GM19395 (cell line): ENCODE data around the gene CENPH.
A peak's percentile ranks its signal among the peaks of the same experiment; 100 is the strongest.
"Not testable (repeated sequence)": the region's sequence is repeated elsewhere in the genome, so short reads cannot be mapped to it uniquely, and the experiment has no call there.

Source experiments
- ATAC-seq: cut with Tn5 transposase; IDR thresholded peaks from one replicate; pipeline ENCODE4 v1.9.1; 2021; ENCODE audit warnings: mild to moderate bottlenecking, moderate library complexity; ENCODE audit not compliant: unreplicated experiment

Gene CENPH, protein sequence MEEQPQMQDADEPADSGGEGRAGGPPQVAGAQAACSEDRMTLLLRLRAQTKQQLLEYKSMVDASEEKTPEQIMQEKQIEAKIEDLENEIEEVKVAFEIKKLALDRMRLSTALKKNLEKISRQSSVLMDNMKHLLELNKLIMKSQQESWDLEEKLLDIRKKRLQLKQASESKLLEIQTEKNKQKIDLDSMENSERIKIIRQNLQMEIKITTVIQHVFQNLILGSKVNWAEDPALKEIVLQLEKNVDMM

DNA sequence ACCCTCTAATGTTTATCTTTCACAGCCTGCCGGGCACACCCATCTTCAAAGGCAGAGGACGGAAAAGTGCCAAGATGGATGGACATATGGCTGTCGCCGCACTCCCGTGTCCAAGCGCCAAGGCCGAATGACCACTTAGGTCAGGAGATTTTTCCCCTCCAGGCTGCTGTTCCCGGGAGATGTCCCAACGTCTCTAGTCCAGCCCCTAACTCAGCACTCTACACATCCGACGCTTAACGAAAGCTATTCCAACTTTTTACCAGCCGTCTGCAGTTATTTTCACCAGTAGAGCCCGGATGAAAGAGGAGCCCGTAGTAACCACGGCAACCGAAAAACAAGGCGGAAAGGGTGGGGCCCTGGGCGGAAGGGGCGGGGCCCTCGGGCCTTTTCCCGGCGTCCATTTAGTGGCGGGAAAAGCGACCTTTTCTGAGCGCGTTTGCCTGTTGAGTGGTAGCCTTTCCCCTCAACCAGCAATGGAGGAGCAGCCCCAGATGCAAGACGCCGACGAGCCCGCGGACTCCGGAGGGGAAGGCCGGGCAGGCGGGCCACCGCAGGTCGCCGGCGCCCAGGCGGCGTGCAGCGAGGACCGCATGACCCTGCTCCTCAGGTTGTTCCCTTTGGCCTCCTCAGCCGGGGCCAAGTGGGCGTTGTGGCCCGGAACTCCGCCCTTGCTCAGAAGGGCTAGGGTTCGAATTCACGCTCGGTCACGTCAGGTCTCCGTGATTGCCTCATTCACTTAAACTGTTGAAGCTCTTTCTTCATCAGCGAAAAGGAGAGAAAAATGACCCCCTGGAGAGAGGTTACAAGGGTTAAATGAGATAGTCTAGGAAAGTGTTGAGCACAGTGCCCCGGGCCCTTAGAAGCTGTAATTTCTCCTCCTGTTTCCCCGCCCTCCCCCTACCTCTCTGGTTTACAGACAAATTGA is at the start of gene CENPH:
CENPH (plus strand) TSS at position 422 of the 925 bp plus-strand sequence; CDS start at position 474, 52 bp downstream.
- peak; percentile 96 for ATAC-seq

DNA sequence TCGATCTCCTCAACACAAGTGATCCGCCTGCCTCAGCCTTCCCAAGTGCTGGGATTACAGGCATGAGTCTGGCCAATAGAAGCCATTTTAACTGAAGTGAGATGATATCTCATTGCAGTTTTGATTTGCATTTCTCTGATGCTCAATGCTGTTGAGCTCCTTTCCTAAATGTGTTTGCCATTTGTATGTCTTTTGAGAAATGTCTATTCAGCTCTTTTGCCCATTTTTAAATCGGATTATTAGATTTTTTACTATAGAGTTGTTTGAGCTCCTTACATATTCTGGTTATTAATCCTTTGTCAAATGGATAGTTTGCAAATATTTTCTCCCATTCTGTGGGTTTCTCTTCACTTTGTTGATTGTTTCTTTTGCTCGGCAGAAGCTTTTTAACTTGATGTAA is 49.1 kb upstream of the CENPH start:
- ATAC-seq = not testable (repeated sequence)

DNA sequence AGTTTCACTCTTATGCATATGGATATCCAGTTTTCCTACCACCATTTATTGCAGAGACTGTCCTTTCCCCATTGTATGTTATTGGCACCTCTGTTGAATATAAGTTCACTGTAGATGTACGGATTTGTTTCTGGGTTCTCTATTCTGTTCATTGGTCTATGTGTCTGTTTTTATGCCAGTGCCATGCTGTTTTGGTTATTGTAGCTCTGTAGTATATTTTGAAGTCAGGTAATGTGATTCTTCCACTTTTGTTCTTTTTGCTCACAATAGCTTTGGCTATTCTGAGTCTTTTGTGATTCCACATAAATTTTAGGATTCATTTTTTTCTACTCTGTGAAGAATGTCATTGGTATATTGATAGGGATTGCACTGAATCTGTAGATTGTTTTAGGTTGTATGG is 48.6 kb upstream of the CENPH start:
- ATAC-seq = no peak

DNA sequence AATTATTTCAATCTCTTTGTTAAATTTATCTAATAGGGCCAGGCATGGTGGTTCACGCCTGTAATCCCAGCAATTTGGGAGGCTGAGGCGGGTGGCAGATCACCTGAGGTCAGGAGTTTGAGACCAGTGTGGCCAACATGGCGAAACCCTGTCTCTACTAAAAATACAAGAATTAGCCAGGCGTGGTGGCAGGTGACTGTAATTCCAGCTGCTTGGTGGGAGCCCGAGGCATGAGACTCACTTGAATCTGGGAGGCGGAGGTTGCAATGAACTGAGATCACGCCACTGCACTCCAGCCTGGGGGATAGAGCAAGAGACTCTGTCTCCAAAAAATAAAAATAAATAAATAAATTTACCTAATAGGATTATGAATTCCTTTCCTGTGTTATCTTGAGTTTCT is 40.8 kb upstream of the CENPH start:
- ATAC-seq = not testable (repeated sequence)

DNA sequence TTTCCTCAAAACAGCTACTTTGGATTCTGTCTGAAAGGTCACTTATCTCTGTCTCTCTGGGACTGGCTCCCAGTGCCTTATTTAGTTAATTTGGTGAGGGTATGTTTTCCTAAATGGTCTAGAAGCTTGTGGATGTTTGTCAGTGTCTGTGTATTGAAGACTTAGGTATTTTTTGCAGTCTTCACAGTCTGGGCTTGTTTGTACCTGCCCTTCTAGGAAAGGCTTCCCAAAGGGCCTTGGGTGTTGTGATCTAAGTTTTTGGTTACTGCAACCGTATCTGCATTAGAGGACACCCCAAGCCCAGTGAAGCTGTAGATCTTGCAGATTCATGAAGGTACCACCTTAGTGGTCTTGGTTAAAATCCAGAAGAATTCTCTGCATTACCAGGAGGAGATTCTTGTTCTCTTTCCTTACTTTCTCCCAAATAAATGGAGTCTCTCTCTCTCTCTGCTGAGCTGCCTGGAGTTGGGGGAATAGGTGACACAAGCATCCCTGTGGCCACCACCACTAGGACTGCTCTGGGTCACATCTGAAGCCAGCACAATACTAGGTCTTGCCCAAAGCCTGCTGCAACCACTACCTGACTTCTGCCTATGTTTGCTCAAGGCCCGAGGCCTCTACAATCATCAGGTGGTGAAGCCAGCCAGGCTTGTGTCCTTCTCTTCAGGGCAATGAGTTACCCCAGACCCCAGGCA is 40.3 kb upstream of the CENPH start:
- ATAC-seq = no peak

DNA sequence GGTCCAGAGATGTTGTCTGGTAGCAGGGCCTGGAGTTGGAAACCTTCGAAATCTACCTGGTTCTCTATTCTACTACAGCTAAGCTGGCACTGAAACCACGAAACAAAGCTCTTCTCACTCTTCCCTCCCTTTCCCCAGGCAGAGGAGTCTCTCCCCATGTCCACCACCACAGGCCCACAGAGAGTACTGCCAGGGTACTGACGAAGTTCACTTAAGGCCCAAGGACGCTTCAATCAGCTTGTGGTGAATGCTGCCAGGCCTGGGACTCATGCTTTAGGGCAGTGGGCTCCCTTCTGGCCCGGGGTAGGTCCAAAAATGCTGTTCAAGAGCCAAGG is 39.7 kb upstream of the CENPH start:
- no peak for ATAC-seq

DNA sequence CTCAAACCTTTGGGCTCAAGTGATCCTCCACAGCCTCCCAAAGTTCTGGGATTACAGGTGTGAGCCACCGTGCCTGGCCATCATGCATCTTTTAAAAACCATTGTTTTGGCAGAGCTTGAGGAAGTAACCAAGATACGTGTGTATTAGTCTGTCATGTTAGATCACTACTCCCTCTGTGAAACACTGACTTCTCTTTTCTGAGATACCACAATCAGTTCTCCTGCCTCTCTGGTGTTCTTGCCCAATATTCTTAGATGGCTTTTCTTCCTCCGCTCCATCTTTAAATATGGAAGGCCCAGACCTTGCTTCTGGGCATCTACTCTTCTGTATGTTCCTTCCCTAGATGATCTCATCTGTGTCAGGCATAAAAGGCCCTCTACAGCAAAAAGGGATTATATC is 36.7 kb upstream of the CENPH start:
- no peak for ATAC-seq

DNA sequence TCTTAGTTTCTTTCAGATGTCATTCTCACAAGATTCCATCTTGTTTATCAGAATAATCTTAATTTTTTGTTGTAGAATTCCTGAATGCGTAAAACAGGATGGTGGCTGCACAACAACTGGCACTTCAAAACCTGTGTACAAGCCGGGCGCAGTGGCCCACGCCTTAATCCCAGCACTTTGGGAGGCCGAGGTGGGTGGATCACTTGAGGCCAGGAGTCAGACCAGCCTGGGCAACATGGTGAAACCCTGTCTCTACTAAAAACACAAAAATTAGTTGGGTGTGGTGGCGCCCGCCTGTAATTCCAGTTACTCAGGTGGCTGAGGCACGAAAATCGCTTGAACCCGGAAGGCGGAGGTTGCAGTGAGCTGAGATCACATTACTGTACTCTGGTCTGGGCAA is 32.9 kb upstream of the CENPH start:
- no peak for ATAC-seq

DNA sequence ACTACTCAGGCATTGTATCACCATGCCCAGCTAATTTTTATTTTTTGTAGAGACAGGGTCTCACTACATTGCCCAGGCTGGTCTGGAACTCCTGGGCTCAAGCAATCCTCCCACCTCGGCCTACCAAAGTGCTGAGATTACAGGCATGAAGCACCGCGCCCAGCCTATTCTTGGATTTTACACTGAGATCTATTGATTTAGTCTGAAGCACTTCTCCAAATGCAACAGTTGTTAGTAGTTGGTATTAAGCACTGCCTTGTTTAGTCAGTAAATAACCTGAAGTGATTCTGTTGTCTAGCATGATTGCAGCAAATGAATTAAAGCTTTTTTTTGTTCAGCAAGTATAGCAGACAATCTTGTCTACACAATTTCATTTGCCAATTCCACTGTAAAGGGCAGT is 31.3 kb upstream of the CENPH start:
- no peak for ATAC-seq

DNA sequence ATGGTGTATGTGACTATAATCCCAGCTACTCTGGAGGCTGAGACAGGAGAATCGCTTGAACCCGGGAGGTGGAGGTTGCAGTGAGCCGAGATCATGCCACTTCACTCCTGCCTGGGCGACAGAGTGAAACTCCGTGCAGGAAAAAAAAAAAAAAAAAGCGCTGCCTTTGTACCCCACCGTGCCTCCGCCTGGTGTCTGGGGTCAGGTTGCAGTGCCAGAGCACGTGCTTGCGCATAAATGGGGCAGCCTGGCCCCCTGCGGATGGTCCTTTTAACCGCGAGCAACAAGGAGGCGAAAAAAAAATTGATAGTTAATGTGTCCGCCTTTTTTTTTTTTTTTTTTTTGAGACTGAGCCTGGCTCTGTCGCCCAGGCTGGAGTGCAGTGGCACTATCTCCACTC is 28.7 kb upstream of the CENPH start:
- ATAC-seq = no peak

DNA sequence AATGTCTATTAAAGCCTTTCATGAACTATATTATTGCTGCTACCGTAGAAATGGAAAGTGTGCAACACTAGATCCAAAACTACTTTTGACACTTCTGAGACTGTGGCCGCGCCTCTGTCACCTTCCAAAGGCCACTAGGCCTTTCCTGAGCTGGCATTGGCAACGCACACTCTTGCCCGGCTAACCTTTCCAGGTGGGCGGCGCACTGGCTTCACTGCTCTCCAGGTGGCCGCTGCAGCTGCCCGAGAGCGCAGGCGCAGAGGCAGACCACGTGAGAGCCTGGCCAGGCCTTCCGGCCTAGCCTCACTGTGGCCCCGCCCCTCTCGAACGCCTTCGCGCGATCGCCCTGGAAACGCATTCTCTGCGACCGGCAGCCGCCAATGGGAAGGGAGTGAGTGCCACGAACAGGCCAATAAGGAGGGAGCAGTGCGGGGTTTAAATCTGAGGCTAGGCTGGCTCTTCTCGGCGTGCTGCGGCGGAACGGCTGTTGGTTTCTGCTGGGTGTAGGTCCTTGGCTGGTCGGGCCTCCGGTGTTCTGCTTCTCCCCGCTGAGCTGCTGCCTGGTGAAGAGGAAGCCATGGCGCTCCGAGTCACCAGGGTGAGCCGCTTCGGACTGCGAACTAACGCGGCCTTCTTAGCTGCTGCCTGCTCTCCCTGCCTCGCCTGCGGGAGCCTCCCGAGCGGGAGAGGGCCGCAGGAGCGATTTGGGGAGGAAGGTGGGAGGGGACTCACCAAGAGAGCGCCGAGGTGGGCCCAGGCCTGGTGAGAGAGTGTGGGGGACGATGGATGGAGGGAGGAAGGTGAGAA is 22.5 kb upstream of the CENPH start, which contains the start of gene CCNB1:
CCNB1 (plus strand) TSS at position 465 of the 807 bp plus-strand sequence; CDS start at position 578, 113 bp downstream.
- ATAC-seq = peak; percentile 99

DNA sequence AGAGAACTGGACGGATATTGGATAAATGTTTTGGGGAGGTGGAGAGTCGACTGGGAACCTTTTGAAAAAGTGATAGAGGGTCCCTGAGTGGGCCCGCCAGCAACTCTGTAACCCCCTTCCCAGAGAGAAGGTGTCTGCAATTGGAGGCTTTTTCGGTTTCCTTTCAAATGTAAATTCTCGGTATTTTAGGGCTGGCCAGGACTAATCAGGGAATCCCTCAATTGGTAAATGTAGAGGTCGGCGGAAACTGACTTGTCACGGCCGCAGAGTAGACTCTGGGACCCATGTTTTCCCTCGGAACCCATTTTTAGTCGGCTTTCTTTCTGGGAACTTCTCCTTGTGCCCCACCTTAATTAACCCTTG is 21.9 kb upstream of the CENPH start:
- ATAC-seq = peak; percentile 2

DNA sequence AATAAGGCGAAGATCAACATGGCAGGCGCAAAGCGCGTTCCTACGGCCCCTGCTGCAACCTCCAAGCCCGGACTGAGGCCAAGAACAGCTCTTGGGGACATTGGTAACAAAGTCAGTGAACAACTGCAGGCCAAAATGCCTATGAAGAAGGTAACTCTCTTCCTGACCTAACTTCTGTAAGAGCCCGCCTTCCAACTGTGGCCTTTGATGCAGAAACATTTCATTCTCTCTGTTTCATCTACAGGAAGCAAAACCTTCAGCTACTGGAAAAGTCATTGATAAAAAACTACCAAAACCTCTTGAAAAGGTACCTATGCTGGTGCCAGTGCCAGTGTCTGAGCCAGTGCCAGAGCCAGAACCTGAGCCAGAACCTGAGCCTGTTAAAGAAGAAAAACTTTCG is 21.5 kb upstream of the CENPH start:
- no peak for ATAC-seq

DNA sequence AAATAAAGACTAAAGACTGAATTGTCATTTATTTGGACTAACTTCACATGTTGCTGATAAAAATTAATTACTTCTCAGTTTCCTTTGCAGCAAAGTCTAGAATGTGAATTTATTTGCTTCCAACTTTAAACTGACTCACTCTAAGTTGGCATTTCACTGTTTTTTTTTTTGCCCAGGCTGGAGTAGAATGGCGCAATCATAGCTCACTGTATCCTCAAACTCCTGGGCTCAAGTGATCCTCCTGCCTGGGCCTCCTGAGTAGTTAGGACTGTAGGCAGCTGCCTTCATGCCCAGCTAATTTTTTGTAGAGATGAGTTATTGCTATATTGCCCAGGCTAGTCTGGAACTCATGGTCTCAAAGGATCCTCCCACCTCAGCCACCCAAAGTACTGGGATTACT is 18.9 kb upstream of the CENPH start:
- ATAC-seq = no peak

DNA sequence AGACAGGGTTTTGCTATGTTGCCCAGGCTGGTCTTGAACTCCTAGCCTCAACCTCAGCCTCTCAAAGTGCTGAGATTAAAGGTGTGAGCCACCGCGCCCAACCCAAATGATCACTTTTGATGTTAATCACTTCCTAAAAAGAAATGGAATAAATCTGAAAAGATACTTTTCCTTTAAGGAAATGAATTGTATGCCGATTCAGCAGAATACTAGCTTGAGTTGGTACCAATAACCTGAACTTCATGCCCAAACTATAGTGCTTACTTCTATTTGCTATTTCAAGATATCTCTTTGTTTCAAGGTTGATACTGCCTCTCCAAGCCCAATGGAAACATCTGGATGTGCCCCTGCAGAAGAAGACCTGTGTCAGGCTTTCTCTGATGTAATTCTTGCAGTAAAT is 18.4 kb upstream of the CENPH start:
- ATAC-seq = no peak

DNA sequence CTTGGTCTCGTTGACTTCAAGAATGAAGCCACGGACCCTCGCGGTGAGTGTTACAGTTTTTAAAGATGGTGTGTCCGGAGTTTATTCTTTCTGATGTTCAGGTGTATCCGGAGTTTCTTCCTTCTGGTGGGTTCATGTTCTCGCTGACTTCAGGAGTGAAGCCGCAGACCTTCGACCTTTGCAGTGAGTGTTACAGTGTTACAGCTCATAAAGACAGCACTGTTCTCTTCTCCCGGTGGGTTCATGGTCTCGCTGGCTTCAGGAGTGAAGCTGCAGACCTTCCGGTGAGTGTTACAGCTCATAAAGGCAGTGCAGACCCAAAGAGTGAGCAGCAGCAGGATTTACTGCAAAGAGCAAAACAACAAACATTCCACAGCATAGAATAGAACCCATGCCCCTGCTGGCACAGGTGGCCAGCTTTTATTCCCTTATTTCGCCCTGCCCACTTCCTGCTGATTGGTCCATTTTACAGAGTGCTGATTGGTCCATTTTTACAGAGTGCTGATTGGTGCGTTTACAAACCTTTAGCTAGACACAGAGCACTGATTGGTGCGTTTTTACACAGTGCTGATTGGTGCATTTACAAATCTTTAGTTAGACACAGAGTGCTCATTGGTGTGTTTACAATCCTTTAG is 7.6 kb upstream of the CENPH start:
- not testable (repeated sequence) for ATAC-seq

DNA sequence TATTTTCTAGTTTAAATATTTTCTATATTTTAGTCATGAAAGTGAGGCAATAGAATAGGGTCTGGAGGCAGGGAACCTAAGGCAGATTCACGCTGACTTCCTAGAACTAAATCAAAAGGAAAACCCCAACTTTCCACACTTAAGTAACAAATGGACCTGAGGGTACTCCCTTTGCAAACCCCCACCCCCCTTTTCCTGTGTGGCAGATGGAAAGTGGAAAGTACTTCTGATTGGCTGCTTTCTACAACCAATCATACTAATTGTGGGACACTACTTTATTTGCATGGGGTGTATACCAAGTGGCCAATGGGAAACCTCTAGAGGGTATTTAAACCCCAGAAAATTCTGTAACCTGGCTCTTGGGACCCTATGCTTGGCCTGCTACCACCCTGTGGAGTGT is 4.8 kb upstream of the CENPH start:
- ATAC-seq = no peak

DNA sequence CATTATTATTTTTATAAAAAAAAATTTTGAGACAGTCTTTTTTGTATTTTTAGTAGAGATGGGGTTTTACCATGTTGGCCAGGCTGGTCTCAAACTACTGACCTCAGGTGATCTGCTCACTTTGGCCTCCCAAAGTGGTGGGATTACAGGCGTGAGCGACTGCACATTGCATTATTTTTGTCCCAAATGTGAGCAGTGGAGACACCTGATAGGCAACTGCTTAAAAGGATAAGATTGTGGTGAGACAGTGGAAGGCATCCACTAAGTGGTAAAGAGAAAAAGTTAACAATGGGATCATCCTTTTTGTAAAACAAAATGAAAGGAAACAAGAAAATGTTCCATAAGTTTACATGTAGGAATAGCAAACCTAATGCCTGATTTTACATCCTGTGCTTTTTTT is 2.0 kb upstream of the CENPH start:
- no peak for ATAC-seq

DNA sequence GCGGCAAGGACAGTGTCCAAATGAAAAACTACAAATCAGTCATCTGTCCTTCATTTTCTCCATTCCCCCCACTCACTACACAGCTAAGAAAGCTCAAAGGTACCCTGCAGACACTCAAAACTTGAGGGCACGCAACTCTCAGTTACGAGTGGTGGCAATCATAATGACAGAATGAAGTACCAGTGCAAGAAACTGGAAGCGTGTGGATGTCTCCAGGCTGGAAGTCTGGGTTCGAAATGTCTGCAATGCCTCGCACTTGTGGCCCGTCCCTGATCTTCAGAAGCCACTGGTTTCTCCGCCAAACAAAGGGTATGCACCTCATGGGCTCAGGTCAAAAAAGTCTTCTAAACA is 597 bp upstream of the CENPH start:
- ATAC-seq = no peak

DNA sequence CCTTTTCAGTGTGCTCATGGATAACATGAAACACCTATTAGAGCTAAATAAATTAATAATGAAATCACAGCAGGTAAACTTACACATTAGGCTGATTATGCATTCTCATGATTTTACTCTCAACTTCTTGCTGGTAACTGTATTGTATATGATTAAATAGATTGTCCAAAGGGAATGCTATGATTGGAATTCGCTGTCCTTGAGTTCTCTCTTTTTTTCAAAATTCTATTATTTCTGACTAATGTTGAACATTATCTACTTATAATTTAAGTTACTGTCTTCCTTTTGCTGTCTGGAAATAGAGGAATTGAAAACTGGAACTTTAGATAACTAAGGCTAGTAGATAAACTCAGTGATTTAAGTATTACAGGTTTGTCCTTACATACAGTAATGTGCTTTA is 13.1 kb downstream of the CENPH start:
- no peak for ATAC-seq
